SU-DHL-6 (cell line): ENCODE measurements around the gene CA12.

ENCODE experiments used
- EZH2phosphoT487 ChIP-seq: fragments of 200-600 bp; sonication (generic), shearing (Covaris generic); conservative IDR thresholded peaks from 2 replicates; pipeline ENCODE4 v1.6.1; 2018; ENCODE audit warnings: mild to moderate bottlenecking, antibody characterized with exemption, low read length, moderate library complexity, mixed read lengths
- TF ChIP-seq, protein P1 (sequence below): fragments of 200-600 bp; sonication (generic); IDR thresholded peaks from one replicate; pipeline ENCODE4 v1.5.1; 2017; ENCODE audit warnings: antibody characterized with exemption, mild to moderate bottlenecking, low read length, moderate library complexity; ENCODE audit not compliant: insufficient read depth, poor library complexity, severe bottlenecking

DNA sequence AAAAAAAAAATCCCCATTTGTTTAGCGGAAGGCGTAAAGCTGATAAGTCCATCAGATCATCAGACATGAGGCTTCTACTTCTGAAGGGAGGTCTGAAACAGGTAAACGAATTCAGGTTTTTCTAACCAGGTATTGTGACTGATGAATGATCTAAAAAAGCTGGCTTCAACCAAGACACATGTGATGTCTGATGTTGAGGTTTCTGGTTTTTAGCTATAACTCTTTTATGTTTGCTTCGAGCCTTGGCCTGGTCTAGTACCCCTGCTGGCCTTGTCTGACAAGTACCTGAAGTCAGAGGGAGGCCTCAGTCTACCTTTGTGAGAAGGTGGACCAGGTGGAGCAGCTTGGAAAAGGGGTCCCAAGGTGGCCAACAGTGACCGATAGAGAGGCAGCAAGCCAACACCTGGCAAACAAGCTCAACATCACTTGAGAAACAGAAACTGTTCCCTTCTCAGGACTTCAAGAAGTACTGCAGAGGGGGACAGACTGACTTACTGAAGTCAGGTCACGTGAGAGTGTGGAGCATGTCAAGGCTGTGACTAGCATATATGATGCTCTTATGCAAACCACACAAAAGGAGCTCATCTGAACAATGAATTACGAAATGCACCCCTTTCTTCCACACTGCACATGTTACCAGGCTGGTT, 33.0 kb upstream of the CA12 start:
- TF ChIP-seq, protein P1, sequence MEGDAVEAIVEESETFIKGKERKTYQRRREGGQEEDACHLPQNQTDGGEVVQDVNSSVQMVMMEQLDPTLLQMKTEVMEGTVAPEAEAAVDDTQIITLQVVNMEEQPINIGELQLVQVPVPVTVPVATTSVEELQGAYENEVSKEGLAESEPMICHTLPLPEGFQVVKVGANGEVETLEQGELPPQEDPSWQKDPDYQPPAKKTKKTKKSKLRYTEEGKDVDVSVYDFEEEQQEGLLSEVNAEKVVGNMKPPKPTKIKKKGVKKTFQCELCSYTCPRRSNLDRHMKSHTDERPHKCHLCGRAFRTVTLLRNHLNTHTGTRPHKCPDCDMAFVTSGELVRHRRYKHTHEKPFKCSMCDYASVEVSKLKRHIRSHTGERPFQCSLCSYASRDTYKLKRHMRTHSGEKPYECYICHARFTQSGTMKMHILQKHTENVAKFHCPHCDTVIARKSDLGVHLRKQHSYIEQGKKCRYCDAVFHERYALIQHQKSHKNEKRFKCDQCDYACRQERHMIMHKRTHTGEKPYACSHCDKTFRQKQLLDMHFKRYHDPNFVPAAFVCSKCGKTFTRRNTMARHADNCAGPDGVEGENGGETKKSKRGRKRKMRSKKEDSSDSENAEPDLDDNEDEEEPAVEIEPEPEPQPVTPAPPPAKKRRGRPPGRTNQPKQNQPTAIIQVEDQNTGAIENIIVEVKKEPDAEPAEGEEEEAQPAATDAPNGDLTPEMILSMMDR = no peak
- no peak for TF ChIP-seq EZH2phosphoT487
